Liver (tissue), 9 donors: Measurements from ENCODE around the gene GLT1D1. TPM values are rescaled to one million over a fixed set of nuclear protein-coding genes. Genes with fewer than 3 reads are reported as not detected.

Source experiments
- DNase-seq: peaks from one replicate; pipeline ENCODE4 v3.0.0-alpha.2; 2017; ENCODE audit warnings: low spot score
- H3K27ac ChIP-seq, 2 donors: one replicate each; pipeline ENCODE4 v1.7.0; 2013; ENCODE audit warnings: inconsistent platforms in 2 of 2, low read length in 2 of 2, control low read depth in 1 of 2, low read depth in 1 of 2, mild to moderate bottlenecking in 1 of 2
- H3K27me3 ChIP-seq, 4 donors: one replicate each; pipeline versions ENCODE4 v1.6.1 to v1.7.0; 2013; ENCODE audit warnings: low read length in 3 of 4, inconsistent platforms in 1 of 4, mild to moderate bottlenecking in 1 of 4, moderate library complexity in 1 of 4; ENCODE audit not compliant: control insufficient read depth in 4 of 4, insufficient read depth in 4 of 4
- H3K36me3 ChIP-seq, 4 donors: one replicate each; pipeline versions ENCODE4 v1.6.1 to v1.7.0; 2013; ENCODE audit warnings: low read length in 3 of 4, mild to moderate bottlenecking in 3 of 4, low read depth in 1 of 4, moderate library complexity in 1 of 4; ENCODE audit not compliant: control insufficient read depth in 4 of 4, insufficient read depth in 3 of 4
- H3K4me1 ChIP-seq, 4 donors: one replicate each; pipeline versions ENCODE4 v1.6.1 to v1.7.0; 2013; ENCODE audit warnings: low read length in 3 of 4, mild to moderate bottlenecking in 3 of 4, moderate library complexity in 1 of 4; ENCODE audit not compliant: control insufficient read depth in 4 of 4, insufficient read depth in 4 of 4
- H3K4me3 ChIP-seq, 3 donors: one replicate each; pipeline versions ENCODE4 v1.6.1 to v1.7.0; 2013; ENCODE audit warnings: low read length in 3 of 3, control low read depth in 1 of 3, low read depth in 1 of 3, mild to moderate bottlenecking in 1 of 3
- H3K9ac ChIP-seq, 2 donors: one replicate each; pipeline ENCODE4 v1.7.0; 2013; ENCODE audit warnings: low read length in 2 of 2, mild to moderate bottlenecking in 2 of 2, moderate library complexity in 2 of 2, control low read depth in 1 of 2, low read depth in 1 of 2
- H3K9me3 ChIP-seq, 4 donors: one replicate each; pipeline versions ENCODE4 v1.6.1 to v1.7.0; 2013; ENCODE audit warnings: low read length in 3 of 4; ENCODE audit not compliant: control insufficient read depth in 4 of 4
- ATF3 ChIP-seq: IDR thresholded peaks from 2 replicates; pipeline ENCODE4 v1.6.1; 2016; ENCODE audit warnings: antibody characterized with exemption
- CTCF ChIP-seq: fragments of 150-350 bp; IDR thresholded peaks from 2 replicates; pipeline ENCODE4 v1.5.1; 2017; ENCODE audit warnings: improper control_type of control experiment, low read depth, low read length; ENCODE audit not compliant: missing input control
- EGR1 ChIP-seq, 2 donors: IDR thresholded peaks; 2 replicates each; pipeline ENCODE4 v1.6.1; 2016 to 2018; ENCODE audit warnings: antibody characterized with exemption in 2 of 2, low read depth in 2 of 2
- FOXA1 ChIP-seq: IDR thresholded peaks from 2 replicates; pipeline ENCODE4 v1.6.1; 2016; ENCODE audit warnings: antibody characterized with exemption
- FOXA2 ChIP-seq: IDR thresholded peaks from 2 replicates; pipeline ENCODE4 v1.6.1; 2016; ENCODE audit warnings: antibody characterized with exemption
- GABPA ChIP-seq, 2 donors: IDR thresholded peaks in 1 of 2; conservative IDR thresholded peaks in 1 of 2; 2 replicates each; pipeline ENCODE4 v1.6.1; 2016; ENCODE audit warnings: antibody characterized with exemption in 2 of 2, mild to moderate bottlenecking in 1 of 2, moderate library complexity in 1 of 2
- HNF4A ChIP-seq, 2 donors: conservative IDR thresholded peaks; 2 replicates each; pipeline ENCODE4 v1.6.1; 2016; ENCODE audit warnings: antibody characterized with exemption in 2 of 2, mild to moderate bottlenecking in 2 of 2
- HNF4G ChIP-seq: IDR thresholded peaks from 2 replicates; pipeline ENCODE4 v1.6.1; 2016; ENCODE audit warnings: antibody characterized with exemption
- JUND ChIP-seq, 2 donors: IDR thresholded peaks; 2 replicates each; pipeline ENCODE4 v1.6.1; 2016; ENCODE audit warnings: antibody characterized with exemption in 2 of 2
- MAX ChIP-seq: IDR thresholded peaks from 2 replicates; pipeline ENCODE4 v1.6.1; 2016; ENCODE audit warnings: antibody characterized with exemption
- NR2F2 ChIP-seq: IDR thresholded peaks from 2 replicates; pipeline ENCODE4 v1.6.1; 2016; ENCODE audit warnings: antibody characterized with exemption
- RAD21 ChIP-seq, 2 donors: IDR thresholded peaks; 2 replicates each; pipeline ENCODE4 v1.6.1; 2016; ENCODE audit warnings: antibody characterized with exemption in 2 of 2, mild to moderate bottlenecking in 2 of 2
- REST ChIP-seq: IDR thresholded peaks from 2 replicates; pipeline ENCODE4 v1.6.1; 2016; ENCODE audit warnings: antibody characterized with exemption, mild to moderate bottlenecking
- RXRA ChIP-seq, 2 donors: IDR thresholded peaks; 2 replicates each; pipeline ENCODE4 v1.6.1; 2017 to 2018; ENCODE audit warnings: antibody characterized with exemption in 2 of 2, mild to moderate bottlenecking in 1 of 2
- SP1 ChIP-seq: IDR thresholded peaks from 2 replicates; pipeline ENCODE4 v1.6.1; 2018; ENCODE audit warnings: antibody characterized with exemption, mild to moderate bottlenecking
- TAF1 ChIP-seq: conservative IDR thresholded peaks from 2 replicates; pipeline ENCODE4 v1.6.1; 2016; ENCODE audit warnings: antibody characterized with exemption, mild to moderate bottlenecking
- YY1 ChIP-seq: IDR thresholded peaks from 2 replicates; pipeline ENCODE4 v1.6.1; 2016; ENCODE audit warnings: antibody characterized with exemption, mild to moderate bottlenecking
- ZBTB33 ChIP-seq: IDR thresholded peaks from 2 replicates; pipeline ENCODE4 v1.6.1; 2016; ENCODE audit warnings: antibody characterized with exemption
- WGBS: extraction: QIAGEN DNeasy Blood & Tissue Kit; methylation state at CpG from one replicate; pipeline ENCODE4 v1.1.7; 2013; 5-methylcytosine and 5-hydroxymethylcytosine counted together
- polyA plus RNA-seq, 2 donors: library from polyadenylated mRNA; stranded (reverse) in 1 of 2; unstranded in 1 of 2; fragments of 200-250 nt in 1 of 2; fragments of >200 nt in 1 of 2; fragmentation: Nextera tagmentation in 1 of 2; extraction: Ambion mirVana in 1 of 2; gene quantifications; one replicate each; pipeline versions ENCODE4 v1.2.1 to v1.2.3, GENCODE V29; 2013 to 2015
- total RNA-seq, 2 donors: library from RNA; depleted of rRNA; stranded (reverse); fragments of >200 nt; gene quantifications; one replicate each; pipeline ENCODE4 v1.2.3, GENCODE V29; 2014
- donor health status: healthy.
- donor health status: healthy.
- donor health status: healthy.
- donor health status: healthy.
- donor health status: healthy.

The GLT1D1 gene
- total and polyA plus RNA-seq, 4 donors = 10.4 to 17.7 (median 13.9) TPM

- TF ChIP-seq JUND (IDR thresholded peaks at IDR 0.05) (peak in 1 of 2 donors; percentile 55), EGR1 (IDR thresholded peaks at IDR 0.05; ENCODE audit: low read depth in 2 of 2) (no peak), TAF1 (no peak)
- WGBS = 85% methylated on average over 4 of the region's 4 CpGs
- H3K4me1 ChIP-seq = peaks cover 0 to 27% (median 0%) of the 10 kb centered on the region in 4 donors
- H3K27me3 ChIP-seq = no peaks in the 10 kb centered on the region
- no peaks in the 10 kb centered on the region for H3K9me3 ChIP-seq
- peak overlapping the region; percentile 87 to 88 for H3K27ac ChIP-seq
- no peak for DNase-seq
- H3K4me3 ChIP-seq = no peak overlapping the region
- H3K36me3 ChIP-seq = no peaks in the 10 kb centered on the region
- H3K9ac ChIP-seq = peak overlapping the region; percentile 70 to 89
These were observed 53.3 kb downstream of the GLT1D1 start for GRCh38 chr12:128906485-128907137.

GRCh38 chr12:128908254-128908653, 55.0 kb downstream of the GLT1D1 start:
- Histone ChIP-seq H3K27ac (peak overlapping the region in 1 of 2 donors; percentile 15), H3K36me3 (no peaks in the 10 kb centered on the region), H3K4me3 (no peak overlapping the region), H3K9ac (no peak overlapping the region), H3K27me3 (no peaks in the 10 kb centered on the region), H3K4me1 (peaks cover 0 to 22% (median 0%) of the 10 kb centered on the region in 4 donors), H3K9me3 (no peaks in the 10 kb centered on the region)
- no peak for TF ChIP-seq FOXA2
- DNase-seq = no peak
- 82% methylated on average over 4 of the region's 4 CpGs for WGBS

GRCh38 chr12:128909653-128910052, 56.4 kb downstream of the GLT1D1 start:
- peak overlapping the region; percentile 78 for H3K27ac ChIP-seq
- 23% methylated on average over 1 of the region's 1 CpG for WGBS
- no peak for DNase-seq

More at GRCh38 chr12:128909653-128910052, 56.4 kb downstream of the GLT1D1 start:
- Histone ChIP-seq H3K4me3 (no peak overlapping the region), H3K27me3 (no peaks in the 10 kb centered on the region), H3K4me1 (peaks cover 0 to 17% (median 0%) of the 10 kb centered on the region in 4 donors), H3K9ac (peak overlapping the region in 1 of 2 donors; percentile 28), H3K9me3 (no peaks in the 10 kb centered on the region), H3K36me3 (no peaks in the 10 kb centered on the region)
- TF ChIP-seq FOXA2 (peak; percentile 84), HNF4A (conservative IDR thresholded peaks at IDR 0.05) (peak; percentile 84 to 93), EGR1 (IDR thresholded peaks at IDR 0.05; ENCODE audit: low read depth in 2 of 2) (no peak), HNF4G (peak; percentile 49), ZBTB33 (peak; percentile 30), CTCF (no peak), RAD21 (IDR thresholded peaks at IDR 0.05) (peak in 1 of 2 donors; percentile 36), FOXA1 (peak; percentile 87), REST (peak; percentile 63), ATF3 (peak; percentile 50), JUND (IDR thresholded peaks at IDR 0.05) (peak; percentile 60 to 88), NR2F2 (no peak), YY1 (peak; percentile 66), TAF1 (no peak), GABPA (IDR thresholded peaks at IDR 0.05 in 1 of 2, conservative IDR thresholded peaks at IDR 0.05 in 1 of 2) (no peak), RXRA (IDR thresholded peaks at IDR 0.05) (peak; percentile 14 to 71), MAX (peak; percentile 49), SP1 (peak; percentile 72)
